ES-I3 (cell line): Measurements from ENCODE around the gene CHST3.
"Not testable (repeated sequence)": the region's sequence is repeated elsewhere in the genome, so short reads cannot be mapped to it uniquely, and the experiment has no call there.

Experiments used
- H3K36me3 ChIP-seq: 2 replicates; pipeline ENCODE4 v1.6.1; 2013; ENCODE audit warnings: mild to moderate bottlenecking, low read length, control low read depth, moderate library complexity; ENCODE audit not compliant: insufficient read depth
- H3K4me1 ChIP-seq: 2 replicates; pipeline ENCODE4 v1.6.1; 2013; ENCODE audit warnings: mild to moderate bottlenecking, control low read depth, low read length; ENCODE audit not compliant: insufficient read depth
- H3K9ac ChIP-seq: 2 replicates; pipeline ENCODE4 v1.6.1; 2013; ENCODE audit warnings: low read depth, mild to moderate bottlenecking, low read length, moderate library complexity
- H3K9me3 ChIP-seq: 2 replicates; pipeline ENCODE4 v1.6.1; 2013; ENCODE audit warnings: mild to moderate bottlenecking, low read length, moderate library complexity; ENCODE audit not compliant: control insufficient read depth, insufficient read depth

The CHST3 gene

GRCh38 chr10:71984809-71985388 is 20.7 kb downstream of the CHST3 start:
- Histone ChIP-seq H3K4me1 (peaks cover 11% of the 10 kb centered on the region), H3K9ac (no peak overlapping the region), H3K9me3 (no peaks in the 10 kb centered on the region), H3K36me3 (no peaks in the 10 kb centered on the region)

- H3K4me1 ChIP-seq, result peaks cover 7% of the 10 kb centered on the region; the same call in 1 of the 2 replicates
- no peaks in the 10 kb centered on the region for H3K36me3 ChIP-seq
- no peak overlapping the region for H3K9ac ChIP-seq
- H3K9me3 ChIP-seq, result no peaks in the 10 kb centered on the region
These were observed 21.5 kb downstream of the CHST3 start for GRCh38 chr10:71985542-71986250.

GRCh38 chr10:71988895-71989294 is 24.7 kb downstream of the CHST3 start:
- not testable (repeated sequence) for H3K36me3 ChIP-seq, H3K9ac ChIP-seq, H3K4me1 ChIP-seq, H3K9me3 ChIP-seq

DNA sequence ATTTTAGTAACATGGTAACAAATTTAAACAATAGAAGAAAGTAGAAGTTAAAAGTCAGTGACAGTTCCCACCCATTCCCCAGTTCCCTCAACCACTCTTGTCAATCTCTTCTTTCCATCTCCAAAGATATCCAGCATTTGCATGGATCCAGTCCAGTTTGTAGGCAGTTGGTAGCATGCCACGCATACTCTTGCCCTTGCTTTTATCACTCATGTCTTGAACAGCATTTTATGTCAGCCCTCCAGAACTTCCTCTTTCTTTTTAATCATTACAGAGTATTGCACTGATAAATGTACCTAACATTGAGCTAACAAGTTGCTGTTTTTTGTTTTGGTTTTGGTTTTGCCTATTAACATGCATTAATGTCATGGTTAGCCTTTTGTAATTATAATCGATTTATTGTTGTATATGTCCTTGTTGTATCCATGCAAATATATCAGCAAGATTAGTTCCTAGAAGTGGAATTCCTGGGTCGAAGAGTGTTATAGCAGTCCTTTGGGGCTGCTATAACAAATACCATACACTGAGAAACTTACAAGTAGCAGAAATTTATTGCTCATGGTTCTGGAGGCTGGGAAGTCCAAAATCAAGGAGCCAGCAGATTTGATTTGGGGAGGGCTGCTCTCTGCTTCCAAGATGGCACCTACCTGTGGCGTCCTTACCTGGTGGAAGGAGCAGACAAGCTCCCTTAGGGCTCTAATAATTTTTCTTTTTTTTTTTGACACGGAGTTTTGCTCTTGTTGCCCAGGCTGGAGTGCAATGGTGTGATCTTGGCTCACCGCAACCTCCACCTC is 25.7 kb downstream of the CHST3 start:
- Histone ChIP-seq H3K4me1 (no peaks in the 10 kb centered on the region), H3K9ac (no peak overlapping the region), H3K9me3 (no peaks in the 10 kb centered on the region), H3K36me3 (no peaks in the 10 kb centered on the region)

DNA sequence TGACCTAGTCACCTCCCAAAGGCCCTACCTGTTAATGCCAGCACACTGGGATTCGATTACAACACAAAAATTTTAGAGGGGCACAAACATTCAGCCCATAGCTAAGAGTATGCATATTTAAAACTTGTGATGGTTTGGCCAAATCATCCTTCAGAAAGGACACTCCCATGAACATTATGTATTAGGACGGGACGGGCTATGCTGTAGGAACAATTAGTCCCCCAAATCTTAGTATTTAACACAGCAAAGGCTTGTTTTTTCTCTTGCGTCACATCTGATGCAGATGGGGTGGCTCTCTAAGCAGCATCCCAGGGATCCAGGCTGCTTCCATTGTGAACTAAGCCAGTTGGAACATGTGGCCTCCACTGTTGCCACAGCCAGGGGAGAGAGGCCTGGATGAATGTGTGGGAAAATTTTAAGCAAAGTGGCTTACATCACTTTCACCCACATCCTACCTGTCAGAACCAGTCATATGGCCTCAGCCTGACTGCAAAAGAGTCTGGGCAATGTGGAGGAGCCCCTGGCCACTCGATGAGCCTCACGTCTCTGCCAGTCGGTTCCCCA is 26.6 kb downstream of the CHST3 start:
- H3K36me3 ChIP-seq, result no peaks in the 10 kb centered on the region
- H3K9me3 ChIP-seq, result no peaks in the 10 kb centered on the region
- H3K4me1 ChIP-seq, result no peaks in the 10 kb centered on the region
- H3K9ac ChIP-seq, result no peak overlapping the region

DNA sequence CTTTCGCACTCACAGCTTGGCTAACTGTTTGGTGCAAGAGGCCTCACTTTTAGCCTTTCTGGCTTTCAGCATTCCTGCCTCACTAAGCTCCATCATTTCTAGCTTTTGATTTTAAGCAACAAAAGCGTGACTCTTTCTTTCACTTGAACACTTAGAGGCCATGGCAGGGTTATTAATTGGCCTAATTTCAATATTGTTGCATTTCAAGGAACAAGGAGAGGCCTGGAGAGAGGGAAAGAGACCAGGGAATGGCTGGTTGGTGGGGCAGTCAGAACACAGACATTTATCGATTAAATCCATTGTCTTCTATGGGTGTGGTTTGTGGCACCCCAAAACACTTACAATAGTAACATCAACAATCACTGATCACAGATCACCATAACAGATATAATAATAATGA is 31.3 kb downstream of the CHST3 start:
- Histone ChIP-seq H3K4me1 (peaks cover 21% of the 10 kb centered on the region; the same call in 1 of the 2 replicates), H3K9ac (no peak overlapping the region), H3K9me3 (no peaks in the 10 kb centered on the region), H3K36me3 (no peaks in the 10 kb centered on the region)

DNA sequence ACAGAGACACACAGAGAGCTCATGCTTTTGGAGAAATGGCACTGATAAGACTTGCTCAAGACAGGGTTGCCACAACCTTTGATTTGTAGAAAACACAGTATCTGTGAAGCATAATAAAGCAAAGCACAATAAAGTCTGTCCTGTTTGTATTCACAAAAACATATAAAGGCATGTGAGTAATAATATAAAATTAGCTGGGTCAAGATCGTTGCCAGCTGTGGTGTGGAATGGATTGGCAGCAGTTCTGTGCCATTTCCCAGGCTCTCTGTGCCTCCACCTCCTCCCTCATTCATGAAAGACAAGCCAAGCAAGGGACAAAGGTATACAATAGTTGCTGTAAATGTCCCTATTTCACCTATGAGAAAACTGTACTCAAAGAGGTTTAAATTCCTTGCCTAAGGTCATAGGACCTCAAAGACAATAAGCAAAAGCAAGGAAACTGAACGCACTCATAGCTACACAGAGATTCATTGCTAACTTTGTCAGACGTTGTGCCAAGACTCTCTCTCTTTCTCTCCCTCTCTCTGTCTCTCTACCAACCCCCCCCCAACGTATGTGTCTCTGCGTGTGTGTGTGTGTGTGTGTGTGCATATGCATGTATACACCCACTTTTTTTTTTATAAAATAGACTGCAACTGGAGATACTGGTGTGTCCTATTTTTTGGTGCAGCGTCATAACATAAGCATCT is 31.8 kb downstream of the CHST3 start:
- Histone ChIP-seq H3K9me3 (no peaks in the 10 kb centered on the region), H3K4me1 (peaks cover 26% of the 10 kb centered on the region; the same call in 1 of the 2 replicates), H3K9ac (no peak overlapping the region), H3K36me3 (no peaks in the 10 kb centered on the region)

DNA sequence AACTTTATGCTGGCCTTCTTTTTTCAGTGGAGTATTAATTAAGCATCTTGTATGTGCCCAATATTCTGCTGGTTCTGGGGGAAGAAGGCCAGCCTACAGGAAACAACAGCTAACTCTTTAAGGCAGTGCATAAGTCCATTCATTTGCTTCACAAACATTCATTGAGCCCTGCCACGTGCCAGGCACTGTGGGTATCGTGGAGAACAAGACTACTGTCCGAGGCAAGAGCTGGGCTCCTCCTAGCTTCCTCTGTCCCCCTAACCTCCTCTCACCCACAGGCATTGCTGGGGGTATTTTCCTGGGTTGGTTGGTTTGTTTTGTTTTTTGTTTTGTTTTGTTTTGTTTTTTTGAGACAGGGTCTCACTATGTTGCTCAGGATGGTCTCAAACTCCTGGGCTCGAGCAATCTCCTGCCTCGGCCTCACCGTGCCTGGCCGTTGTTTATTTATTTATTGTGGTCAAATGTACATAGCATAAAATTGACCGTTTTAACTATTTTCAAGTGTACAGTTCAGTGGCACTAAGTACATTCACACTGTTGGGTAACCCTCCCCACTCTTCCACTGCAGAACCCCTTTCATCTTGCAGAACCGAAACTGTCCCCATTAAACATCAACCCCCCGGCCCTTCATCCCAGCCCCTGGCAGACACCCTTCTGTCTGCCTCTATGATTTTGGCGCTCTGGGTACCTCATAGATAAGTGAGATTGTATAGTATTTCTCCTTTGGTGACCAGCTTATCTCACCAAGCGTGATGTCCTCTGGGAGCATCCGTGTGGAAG is 32.6 kb downstream of the CHST3 start:
- H3K4me1 ChIP-seq, result peaks cover 26% of the 10 kb centered on the region; the same call in 1 of the 2 replicates
- H3K36me3 ChIP-seq, result no peaks in the 10 kb centered on the region
- no peaks in the 10 kb centered on the region for H3K9me3 ChIP-seq
- H3K9ac ChIP-seq, result no peak overlapping the region

GRCh38 chr10:71998119-71998839 is 34.1 kb downstream of the CHST3 start:
- Histone ChIP-seq H3K9ac (no peak overlapping the region), H3K36me3 (no peaks in the 10 kb centered on the region), H3K4me1 (peaks cover 26% of the 10 kb centered on the region; the same call in 1 of the 2 replicates), H3K9me3 (no peaks in the 10 kb centered on the region)

- Histone ChIP-seq H3K36me3 (no peaks in the 10 kb centered on the region), H3K9ac (no peak overlapping the region), H3K9me3 (no peaks in the 10 kb centered on the region), H3K4me1 (peaks cover 26% of the 10 kb centered on the region; the same call in 1 of the 2 replicates)
These were observed 34.6 kb downstream of the CHST3 start for GRCh38 chr10:71998840-71999194.

DNA sequence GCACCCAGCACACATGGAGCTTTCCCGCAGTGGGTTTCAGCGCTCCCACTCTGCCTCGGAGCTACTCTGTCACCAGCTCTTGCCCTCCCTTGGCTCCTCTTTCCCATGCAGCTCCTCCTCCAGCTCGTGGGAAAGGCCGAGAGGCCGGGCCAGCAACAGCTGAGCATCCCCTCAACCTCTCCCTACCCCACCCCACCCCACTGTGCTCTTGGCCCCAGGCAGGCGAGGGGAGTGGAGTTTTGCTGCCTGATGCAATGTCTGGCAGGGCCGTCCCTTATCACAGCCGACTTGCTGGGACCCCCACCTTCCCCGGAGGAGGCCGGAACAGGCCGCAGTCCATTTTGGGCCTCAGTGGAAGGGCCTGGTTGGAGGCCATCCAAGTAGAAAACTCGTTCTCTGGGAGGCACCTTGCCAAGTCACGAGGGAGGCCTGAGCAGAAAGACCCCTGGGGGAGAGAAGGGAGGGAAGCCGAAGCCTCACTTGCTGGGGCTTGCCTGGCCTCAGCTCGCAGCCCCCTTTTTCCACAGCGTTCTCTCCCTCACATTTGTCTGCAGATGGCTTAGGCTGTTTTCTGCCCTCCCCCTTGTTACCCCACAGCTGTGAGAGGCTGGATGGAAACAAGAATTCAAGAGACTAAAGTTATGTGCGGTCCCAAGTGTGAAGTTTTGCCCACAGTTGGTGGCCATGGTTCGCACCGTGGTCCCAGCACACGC is 35.3 kb downstream of the CHST3 start:
- H3K4me1 ChIP-seq, result peaks cover 26% of the 10 kb centered on the region; the same call in 1 of the 2 replicates
- H3K36me3 ChIP-seq, result no peaks in the 10 kb centered on the region
- no peak overlapping the region for H3K9ac ChIP-seq
- H3K9me3 ChIP-seq, result no peaks in the 10 kb centered on the region

DNA sequence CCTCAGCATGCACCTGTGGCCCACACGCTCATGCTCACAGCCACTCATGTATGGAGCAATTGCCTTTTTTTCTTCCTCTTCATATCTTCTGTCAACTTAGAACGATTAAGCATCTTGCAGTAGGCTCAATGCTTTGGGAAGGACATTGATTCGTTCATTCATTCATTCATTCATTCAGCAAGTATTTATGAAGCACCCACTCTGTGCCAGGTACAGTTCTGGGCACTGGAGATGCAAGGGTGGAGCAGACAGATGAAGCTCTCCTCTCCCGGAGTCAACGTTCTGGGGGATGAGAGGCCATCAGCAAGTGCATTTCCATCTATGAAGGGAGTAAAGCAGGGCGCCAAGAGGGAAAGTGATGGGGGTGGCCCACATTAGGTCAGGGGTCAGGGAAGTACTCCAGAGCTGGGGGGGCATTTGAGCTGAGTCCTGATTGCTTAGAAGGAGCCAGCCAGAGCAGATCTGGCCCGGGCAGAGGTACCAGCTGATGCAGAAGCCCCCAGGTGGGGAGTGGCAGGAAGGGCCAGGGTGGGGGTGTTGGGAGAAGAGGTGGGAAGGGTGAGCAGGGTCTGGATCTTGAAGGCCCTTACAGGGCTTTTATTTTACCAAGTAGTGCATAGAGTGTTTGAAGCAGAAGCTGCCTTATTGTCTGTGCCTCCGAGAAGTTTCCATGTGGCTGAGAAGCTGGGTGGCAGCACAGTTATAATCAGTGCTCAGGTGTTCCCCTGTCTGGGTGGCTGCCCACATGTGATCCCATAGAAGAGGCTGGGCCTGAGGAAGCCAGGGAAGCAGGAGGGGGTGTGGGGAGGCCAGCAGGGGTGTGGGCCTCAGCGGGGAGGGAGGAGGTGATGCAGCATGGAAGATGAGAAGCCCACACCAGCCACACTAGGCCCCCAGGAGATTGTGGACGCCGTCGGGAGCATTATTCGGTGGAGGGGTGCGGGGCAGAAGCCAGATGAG is 36.2 kb downstream of the CHST3 start:
- no peaks in the 10 kb centered on the region for H3K9me3 ChIP-seq
- no peaks in the 10 kb centered on the region for H3K36me3 ChIP-seq
- no peak overlapping the region for H3K9ac ChIP-seq
- peaks cover 26% of the 10 kb centered on the region; the same call in 1 of the 2 replicates for H3K4me1 ChIP-seq
